Psoas muscle (tissue), 8 donors: Measurements from ENCODE around the gene AMBRA1. TPM values are rescaled to one million over a fixed set of nuclear protein-coding genes. Genes with fewer than 3 reads are reported as not detected.

Experiments
- ATAC-seq, 4 donors: fragments of 200-7000 bp; cut with Tn5 transposase; one replicate each; pipeline ENCODE4 v1.9.1; 2020; ENCODE audit warnings: moderate library complexity in 3 of 4, mild to moderate bottlenecking in 2 of 4
- DNase-seq, 2 donors: peaks; one replicate each; pipeline ENCODE4 v3.0.0-alpha.2; 2020
- H3K27ac ChIP-seq: fragments of 200-600 bp; one replicate; pipeline ENCODE4 v1.8.0; 2022
- H3K27me3 ChIP-seq, 3 donors: fragments of 200-600 bp in 1 of 3; one replicate each; pipeline versions ENCODE4 v1.6.1 to v1.8.0; 2013 to 2022; ENCODE audit warnings: low read length in 2 of 3, mild to moderate bottlenecking in 2 of 3, moderate library complexity in 1 of 3; ENCODE audit not compliant: insufficient read depth in 3 of 3
- H3K36me3 ChIP-seq, 2 donors: fragments of 200-600 bp in 1 of 2; one replicate each; pipeline versions ENCODE4 v1.6.1 to v1.8.0; 2013 to 2022; ENCODE audit warnings: low read depth in 1 of 2, mild to moderate bottlenecking in 1 of 2, moderate library complexity in 1 of 2; ENCODE audit not compliant: insufficient read depth in 1 of 2
- H3K4me1 ChIP-seq: fragments of 200-600 bp; one replicate; pipeline ENCODE4 v1.8.0; 2022
- H3K4me3 ChIP-seq: fragments of 200-600 bp; one replicate; pipeline ENCODE4 v1.8.0; 2022; ENCODE audit warnings: mild to moderate bottlenecking
- H3K9me3 ChIP-seq: fragments of 200-600 bp; one replicate; pipeline ENCODE4 v1.8.0; 2022
- CTCF ChIP-seq: fragments of 200-600 bp; IDR thresholded peaks from one replicate; pipeline ENCODE4 v1.8.0; 2022; ENCODE audit warnings: antibody characterized with exemption
- WGBS, 3 donors: extraction: QIAGEN DNeasy Blood & Tissue Kit; methylation state at CpG; one replicate each; pipeline versions ENCODE4 v1.1.6 to v1.1.7; 2013; 5-methylcytosine and 5-hydroxymethylcytosine counted together
- intact Hi-C, 2 donors: fragments of 100-400 bp; cut with DNase I; formaldehyde crosslinking; loops; one replicate each; pipeline versions ENCODE4 v1.11.0 to v1.14.2; 2022
- polyA plus RNA-seq, 3 donors: library from polyadenylated mRNA; stranded (reverse); fragments of 200-250 nt; gene quantifications; one replicate each; pipeline ENCODE4 v1.2.3, GENCODE V29; 2013
- total RNA-seq, 4 donors: library from RNA; stranded (reverse); fragmentation: NEBNext Ultra II Directional in 2 of 4; extraction: Animal tissue kit (Norgen Biotek cat#: 25700) in 2 of 4; gene quantifications; one replicate each; pipeline versions ENCODE4 v1.2.1 to v1.2.4, GENCODE V29; 2021 to 2023
- donor health status: healthy with polysubstance abuse.
- donor health status: DM: no; HTN: no; CAD: no; lungs with moderate emphysema.
- donor health status: Bipolar disorder and iron deficiency.
- donor health status: healthy.
- donor health status: DM: yes; HTN: yes; CAD: no.
- donor health status: DM: no; HTN: no; CAD: no.
- donor health status: DM: no; HTN: no; CAD: no.
- donor health status: DM: yes; HTN: yes; CAD: no.

Gene AMBRA1
- total and polyA plus RNA-seq, 7 donors = 5.1 to 23.5 (median 10.8) TPM

DNA sequence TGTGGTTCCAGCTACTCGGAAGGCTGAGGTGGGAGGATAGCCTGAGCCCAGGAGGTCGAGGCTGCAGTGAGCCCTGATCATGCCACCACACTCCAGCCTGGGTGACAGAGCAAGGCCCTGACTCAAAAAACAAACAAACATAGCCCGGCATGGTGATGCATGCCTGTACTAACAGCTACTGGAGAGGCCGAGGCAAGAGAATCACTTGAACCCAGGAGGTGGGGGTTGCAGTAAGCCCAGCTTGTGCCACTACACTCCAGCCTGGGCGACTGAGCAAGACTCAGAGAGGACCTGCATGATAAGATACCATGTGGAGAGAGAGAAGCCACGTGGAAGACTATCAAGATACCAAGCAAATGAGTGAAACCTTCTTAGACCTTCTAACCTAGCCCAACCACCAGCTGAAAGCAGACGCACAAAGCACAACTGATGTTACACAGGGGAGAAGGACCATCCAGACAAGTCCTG lies 36.1 kb downstream of the AMBRA1 start:
- no peak for TF ChIP-seq CTCF
- DNase-seq = no peak
- WGBS, 3 donors = 86% methylated on average over 7 of the region's 7 CpGs
- peaks cover 58% of the 10 kb centered on the region for H3K4me1 ChIP-seq
- H3K9me3 ChIP-seq = no peaks in the 10 kb centered on the region
- ATAC-seq = no peak
- H3K27ac ChIP-seq = no peak overlapping the region
- no peak overlapping the region for H3K4me3 ChIP-seq
- intact Hi-C loops = loop anchor here in 1 of 2 donors (5.0 kb wide), 1 partner anchor 35 kb away; the partner anchor contains the start of gene AMBRA1
- no peaks in the 10 kb centered on the region for H3K27me3 ChIP-seq
- no peaks in the 10 kb centered on the region for H3K36me3 ChIP-seq

DNA sequence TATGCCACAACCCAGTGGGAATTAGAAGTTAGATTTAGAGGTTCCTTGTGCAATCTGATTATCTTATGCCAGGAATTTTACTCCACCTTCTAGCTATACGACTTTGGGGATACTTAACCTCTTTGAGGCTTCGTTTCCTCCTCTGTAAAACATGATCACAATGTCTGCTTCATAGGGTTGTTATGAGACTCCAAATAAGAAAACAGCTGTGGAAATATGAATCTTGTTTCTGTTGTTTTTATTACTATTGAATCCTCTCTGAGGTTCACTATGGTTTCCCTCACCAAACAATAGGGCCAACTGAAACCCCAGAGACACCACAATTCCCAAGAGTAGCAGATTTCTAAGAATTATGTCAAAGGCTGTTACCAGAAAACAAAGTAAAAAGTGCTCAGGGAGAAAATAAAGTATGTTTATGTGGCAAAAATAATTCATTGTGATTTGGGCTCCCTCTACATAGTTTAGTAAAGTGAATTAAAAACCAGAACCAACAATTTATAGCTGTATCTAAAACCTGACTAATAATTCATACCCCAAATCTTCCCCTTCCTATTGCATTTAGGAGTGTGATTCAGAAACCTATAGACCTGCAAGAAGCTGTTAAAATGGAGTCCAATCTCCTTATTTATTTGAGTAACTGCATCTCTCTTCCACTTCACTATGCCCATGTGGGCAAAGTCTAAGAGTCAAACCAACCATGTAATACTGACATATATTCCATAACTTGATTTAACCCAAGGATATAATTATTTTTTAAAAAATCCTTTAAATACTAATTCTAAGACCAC lies 38.4 kb downstream of the AMBRA1 start:
- Histone ChIP-seq H3K27me3 (no peaks in the 10 kb centered on the region), H3K9me3 (no peaks in the 10 kb centered on the region), H3K4me1 (peaks cover 44% of the 10 kb centered on the region), H3K4me3 (no peak overlapping the region), H3K27ac (peak overlapping the region; percentile 83), H3K36me3 (no peaks in the 10 kb centered on the region)
- DNase-seq (no peak), ATAC-seq (no peak)
- intact Hi-C loops = loop anchor here in 1 of 2 donors (5.0 kb wide), 1 partner anchor 37 kb away; the partner anchor contains the start of gene AMBRA1
- WGBS, 3 donors = 10 to 15% (median 11%) methylated on average over 2 of the region's 2 CpGs
- no peak for TF ChIP-seq CTCF

DNA sequence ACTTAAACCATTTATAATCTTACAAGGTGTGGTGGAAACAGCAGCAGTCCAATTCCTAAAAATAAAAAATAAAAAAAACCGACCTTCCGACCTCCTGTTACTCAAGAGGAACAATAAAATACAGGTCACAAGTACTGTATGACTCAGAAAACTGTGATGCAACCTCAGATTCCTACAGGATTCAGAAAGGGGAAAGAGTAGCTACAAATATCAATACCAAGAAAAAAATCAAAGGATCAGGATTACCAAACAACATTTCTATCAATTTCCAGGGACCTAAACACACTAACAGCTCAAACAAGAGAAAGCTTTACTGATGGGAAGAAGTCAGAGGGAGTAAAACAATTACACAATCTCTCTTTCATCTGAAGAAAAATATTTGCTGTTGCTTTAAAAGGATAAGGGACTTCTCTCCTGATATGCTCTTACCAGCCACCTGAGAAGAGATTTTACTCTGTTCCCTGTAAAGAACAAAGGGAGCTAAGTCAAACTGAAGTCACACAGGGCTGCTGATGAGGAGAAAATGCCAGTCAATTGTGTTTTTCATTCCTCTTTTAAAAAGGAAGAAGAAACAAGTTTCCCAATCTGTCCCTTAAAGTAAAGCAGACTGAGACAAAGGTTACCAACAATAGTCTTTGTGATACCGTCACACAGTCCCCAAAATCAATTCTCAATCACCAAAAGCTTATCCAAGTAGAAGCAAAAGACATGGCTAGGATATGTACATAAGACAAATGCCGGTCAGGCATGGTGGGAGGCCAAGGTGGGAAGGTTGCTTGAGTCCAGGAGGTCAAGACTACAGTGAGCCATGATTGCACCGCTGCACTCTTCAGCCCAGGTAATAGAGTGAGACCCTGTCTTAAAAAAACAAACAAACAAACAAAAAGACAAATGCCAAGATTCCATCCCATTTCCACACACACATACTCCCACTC lies 39.3 kb downstream of the AMBRA1 start:
- no peaks in the 10 kb centered on the region for H3K9me3 ChIP-seq
- intact Hi-C loops = loop anchor here in 1 of 2 donors (5.0 kb wide), 2 partner anchors 38 to 63 kb away; partner anchors contain the start of genes AMBRA1, ATG13 and HARBI1
- H3K27ac ChIP-seq = peak overlapping the region; percentile 83
- ATAC-seq (peak; percentile 80 to 93 (median 86)), DNase-seq (no peak)
- TF ChIP-seq CTCF = no peak
- H3K4me3 ChIP-seq = peak overlapping the region; percentile 3
- H3K36me3 ChIP-seq = no peaks in the 10 kb centered on the region
- peaks cover 35% of the 10 kb centered on the region for H3K4me1 ChIP-seq
- H3K27me3 ChIP-seq = no peaks in the 10 kb centered on the region
- 50 to 55% (median 51%) methylated on average over 5 of the region's 5 CpGs for WGBS, 3 donors

GRCh38 chr11:46553814-46554212 lies 40.0 kb downstream of the AMBRA1 start:
- H3K4me3 ChIP-seq = no peak overlapping the region
- no peak for TF ChIP-seq CTCF
- 3 to 13% (median 7%) methylated on average over 1 of the region's 1 CpG for WGBS, 3 donors
- intact Hi-C loops = loop anchor here in 1 of 2 donors (5.0 kb wide), 1 partner anchor 63 kb away; the partner anchor contains the start of genes ATG13 and HARBI1
- H3K27me3 ChIP-seq = no peaks in the 10 kb centered on the region
- peaks cover 38% of the 10 kb centered on the region for H3K4me1 ChIP-seq
- DNase-seq = no peak
- peak in 3 of 4 donors; percentile 18 to 57 (median 47) for ATAC-seq
- H3K9me3 ChIP-seq = no peaks in the 10 kb centered on the region
- peak overlapping the region; percentile 83 for H3K27ac ChIP-seq
- H3K36me3 ChIP-seq = no peaks in the 10 kb centered on the region
